Activated CD4-positive, alpha-beta memory T cell treated with anti-CD3 and anti-CD28 coated beads for 36 hours (primary cell): Measurements from ENCODE around the gene CACNA2D1. TPM values are rescaled to one million over a fixed set of nuclear protein-coding genes. Genes with fewer than 3 reads are reported as not detected.

Experiments
- CTCF ChIA-PET: fragments of 350-600 bp; sonication (Branson Sonifier 250); formaldehyde crosslinking; loops from one replicate; lab custom pipeline; 2021; ENCODE audit warnings: antibody characterized with exemption, inconsistent platforms; lab: Charles Lee
- POLR2A ChIA-PET: fragments of 350-600 bp; sonication (Branson Sonifier 250); formaldehyde crosslinking; loops from one replicate; lab custom pipeline; 2021; ENCODE audit warnings: antibody characterized with exemption; lab: Charles Lee
- DNase-seq: peaks from one replicate; pipeline ENCODE4 v3.0.0-alpha.2; 2020
- H3K27ac Mint-ChIP-seq: one replicate; pipeline ENCODE4 v1.8.0; 2021; ENCODE audit warnings: mixed read lengths
- H3K27me3 Mint-ChIP-seq: one replicate; pipeline ENCODE4 v1.8.0; 2021; ENCODE audit warnings: mixed read lengths
- H3K36me3 Mint-ChIP-seq: one replicate; pipeline ENCODE4 v1.8.0; 2021; ENCODE audit warnings: mixed read lengths
- H3K4me1 Mint-ChIP-seq: one replicate; pipeline ENCODE4 v1.8.0; 2021; ENCODE audit warnings: low read depth, mixed read lengths
- H3K4me3 Mint-ChIP-seq: one replicate; pipeline ENCODE4 v1.8.0; 2021; ENCODE audit warnings: mild to moderate bottlenecking, mixed read lengths
- H3K9me3 Mint-ChIP-seq: one replicate; pipeline ENCODE4 v1.8.0; 2021; ENCODE audit warnings: mixed read lengths
- intact Hi-C: fragments of 100-400 bp; cut with micrococcal nuclease; formaldehyde crosslinking; loops from one replicate; pipeline ENCODE4 v1.15.1; 2023
- total RNA-seq, 2 experiments: library from RNA; stranded (reverse); gene quantifications; one replicate each; pipeline ENCODE4 v1.2.3, GENCODE V29; 2021

The CACNA2D1 gene
- total RNA-seq, 2 experiments from 2014 or later, result not detected

- no peak for DNase-seq
- POLR2A ChIA-PET, result no interaction called here
- Mint-ChIP-seq H3K4me1 (no peaks in the 10 kb centered on the region), H3K27ac (no peak overlapping the region), H3K4me3 (no peak overlapping the region), H3K36me3 (no peaks in the 10 kb centered on the region), H3K27me3 (no peaks in the 10 kb centered on the region), H3K9me3 (peaks cover 5% of the 10 kb centered on the region)
- intact Hi-C loops, result no loop called here
- CTCF ChIA-PET, result no interaction called here
Measured at GRCh38 chr7:82430500-82431465, 12.8 kb downstream of the CACNA2D1 start.

- POLR2A ChIA-PET, result no interaction called here
- intact Hi-C loops, result no loop called here
- Mint-ChIP-seq H3K27me3 (no peaks in the 10 kb centered on the region), H3K4me3 (no peak overlapping the region), H3K36me3 (no peaks in the 10 kb centered on the region), H3K9me3 (peaks cover 5% of the 10 kb centered on the region), H3K4me1 (no peaks in the 10 kb centered on the region), H3K27ac (no peak overlapping the region)
- CTCF ChIA-PET, result no interaction called here
- no peak for DNase-seq
Measured at GRCh38 chr7:82429408-82429807, 14.2 kb downstream of the CACNA2D1 start.

- Mint-ChIP-seq H3K27ac (no peak overlapping the region), H3K9me3 (peaks cover 5% of the 10 kb centered on the region), H3K36me3 (no peaks in the 10 kb centered on the region), H3K27me3 (no peaks in the 10 kb centered on the region), H3K4me1 (no peaks in the 10 kb centered on the region), H3K4me3 (no peak overlapping the region)
- ChIA-PET CTCF (no interaction called here), POLR2A (no interaction called here)
- DNase-seq, result no peak
- intact Hi-C loops, result no loop called here
Measured at GRCh38 chr7:82428186-82428961, 15.2 kb downstream of the CACNA2D1 start.

- Mint-ChIP-seq H3K4me1 (no peaks in the 10 kb centered on the region), H3K36me3 (no peaks in the 10 kb centered on the region), H3K27ac (no peak overlapping the region), H3K4me3 (no peak overlapping the region), H3K27me3 (no peaks in the 10 kb centered on the region), H3K9me3 (peaks cover 4% of the 10 kb centered on the region)
- CTCF ChIA-PET, result no interaction called here
- no peak for DNase-seq
- POLR2A ChIA-PET, result no interaction called here
- intact Hi-C loops, result no loop called here
Measured at GRCh38 chr7:82423446-82423845, 20.1 kb downstream of the CACNA2D1 start.

GRCh38 chr7:82419200-82419599, 24.4 kb downstream of the CACNA2D1 start:
- DNase-seq, result no peak
- Mint-ChIP-seq H3K9me3 (peaks cover 14% of the 10 kb centered on the region), H3K27ac (no peak overlapping the region), H3K36me3 (no peaks in the 10 kb centered on the region), H3K27me3 (no peaks in the 10 kb centered on the region), H3K4me3 (no peak overlapping the region), H3K4me1 (no peaks in the 10 kb centered on the region)
- intact Hi-C loops, result no loop called here
- POLR2A ChIA-PET, result no interaction called here
- CTCF ChIA-PET, result no interaction called here

DNA sequence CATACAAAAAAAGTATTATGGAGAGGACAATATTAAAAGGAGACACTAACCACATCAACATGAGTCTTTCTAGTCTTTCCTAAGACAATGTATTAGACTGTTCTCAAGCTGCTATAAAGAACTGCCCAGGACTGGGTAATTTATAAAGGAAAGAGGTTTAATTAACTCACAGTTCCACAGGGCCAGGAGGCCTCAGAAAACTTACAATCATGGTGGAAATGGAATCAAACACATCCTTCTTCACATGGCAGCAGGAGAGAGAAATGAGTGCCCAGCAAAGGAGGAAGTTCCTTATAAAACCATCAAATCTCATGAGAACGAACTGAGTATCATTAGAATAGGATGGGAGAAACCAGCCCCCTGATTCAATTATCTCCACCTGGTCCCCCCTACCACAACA, 25.7 kb downstream of the CACNA2D1 start:
- ChIA-PET POLR2A (no interaction called here), CTCF (no interaction called here)
- intact Hi-C loops, result no loop called here
- no peaks in the 10 kb centered on the region for H3K36me3 Mint-ChIP-seq
- no peaks in the 10 kb centered on the region for H3K27me3 Mint-ChIP-seq
- H3K9me3 Mint-ChIP-seq, result peaks cover 14% of the 10 kb centered on the region
- H3K4me3 Mint-ChIP-seq, result no peak overlapping the region
- DNase-seq, result no peak
- H3K4me1 Mint-ChIP-seq, result no peaks in the 10 kb centered on the region
- H3K27ac Mint-ChIP-seq, result no peak overlapping the region

DNA sequence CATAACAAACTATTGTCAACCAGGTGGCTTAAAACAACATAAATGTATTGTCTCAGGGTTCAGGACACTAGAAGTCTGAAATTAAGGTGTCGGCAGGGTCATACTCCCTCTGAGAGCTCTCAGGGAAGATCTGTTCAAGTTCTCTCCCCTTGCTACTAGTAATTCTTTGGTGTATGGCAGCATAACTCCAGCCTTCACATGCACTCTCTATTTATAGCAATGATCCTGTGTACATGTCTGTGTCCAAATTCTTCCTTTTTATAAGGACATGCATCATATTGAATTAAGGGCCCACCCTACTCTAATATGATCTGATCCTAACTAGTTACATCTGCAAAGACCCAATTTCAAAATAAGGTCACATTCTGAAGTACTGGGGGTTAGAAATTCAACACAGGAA, 27.2 kb downstream of the CACNA2D1 start:
- intact Hi-C loops, result no loop called here
- H3K4me1 Mint-ChIP-seq, result no peaks in the 10 kb centered on the region
- ChIA-PET POLR2A (no interaction called here), CTCF (no interaction called here)
- no peaks in the 10 kb centered on the region for H3K27me3 Mint-ChIP-seq
- H3K9me3 Mint-ChIP-seq, result peaks cover 12% of the 10 kb centered on the region
- H3K36me3 Mint-ChIP-seq, result no peaks in the 10 kb centered on the region
- H3K27ac Mint-ChIP-seq, result no peak overlapping the region
- no peak for DNase-seq
- no peak overlapping the region for H3K4me3 Mint-ChIP-seq

DNA sequence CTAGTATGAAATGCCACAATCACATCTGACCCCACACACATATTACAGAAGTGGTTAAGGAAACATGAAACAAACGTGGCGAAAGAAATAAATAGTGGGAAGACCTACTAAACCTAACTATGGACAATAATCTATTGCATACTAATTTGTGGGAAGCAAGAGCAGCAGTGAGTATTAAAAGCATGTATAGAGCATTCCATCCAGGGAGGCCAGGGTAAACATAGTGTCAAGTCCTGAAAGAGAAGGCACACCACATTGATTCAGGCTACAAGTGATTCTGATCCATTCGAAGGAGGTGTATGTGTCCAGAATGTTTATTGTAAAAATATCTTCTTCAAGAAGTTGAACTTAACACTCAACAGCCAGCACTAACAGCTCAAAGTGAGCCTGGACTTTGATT, 29.2 kb downstream of the CACNA2D1 start:
- POLR2A ChIA-PET, result no interaction called here
- no peak overlapping the region for H3K4me3 Mint-ChIP-seq
- no peaks in the 10 kb centered on the region for H3K36me3 Mint-ChIP-seq
- no peaks in the 10 kb centered on the region for H3K27me3 Mint-ChIP-seq
- H3K9me3 Mint-ChIP-seq, result peaks cover 11% of the 10 kb centered on the region
- CTCF ChIA-PET, result no interaction called here
- no peaks in the 10 kb centered on the region for H3K4me1 Mint-ChIP-seq
- H3K27ac Mint-ChIP-seq, result no peak overlapping the region
- intact Hi-C loops, result no loop called here
- DNase-seq, result no peak

- CTCF ChIA-PET, result no interaction called here
- Mint-ChIP-seq H3K36me3 (no peaks in the 10 kb centered on the region), H3K27ac (no peak overlapping the region), H3K9me3 (peaks cover 14% of the 10 kb centered on the region), H3K4me3 (no peak overlapping the region), H3K27me3 (no peaks in the 10 kb centered on the region), H3K4me1 (no peaks in the 10 kb centered on the region)
- POLR2A ChIA-PET, result no interaction called here
- intact Hi-C loops, result no loop called here
- no peak for DNase-seq
Measured at GRCh38 chr7:82413237-82413636, 30.3 kb downstream of the CACNA2D1 start.

DNA sequence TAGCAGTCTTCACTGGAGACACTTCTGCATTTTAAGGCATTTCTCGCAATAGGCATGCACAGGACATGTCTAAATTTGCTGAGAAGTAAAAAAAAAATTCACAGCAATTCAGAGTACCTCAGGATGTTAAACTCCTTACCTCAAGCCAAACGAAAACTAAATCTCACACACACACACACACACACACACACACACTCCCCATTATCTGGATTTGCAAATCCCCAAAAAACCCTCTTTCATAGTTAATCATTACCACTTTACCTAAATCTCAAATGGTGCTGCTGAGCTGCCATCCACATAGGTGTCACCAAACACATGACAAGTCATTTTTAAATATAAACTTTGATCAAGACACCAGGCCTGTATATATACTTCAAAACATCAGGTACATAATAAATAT, 31.8 kb downstream of the CACNA2D1 start:
- intact Hi-C loops, result no loop called here
- H3K36me3 Mint-ChIP-seq, result no peaks in the 10 kb centered on the region
- no peaks in the 10 kb centered on the region for H3K27me3 Mint-ChIP-seq
- CTCF ChIA-PET, result no interaction called here
- H3K4me3 Mint-ChIP-seq, result no peak overlapping the region
- H3K27ac Mint-ChIP-seq, result no peak overlapping the region
- DNase-seq, result no peak
- H3K9me3 Mint-ChIP-seq, result peaks cover 10% of the 10 kb centered on the region
- POLR2A ChIA-PET, result no interaction called here
- H3K4me1 Mint-ChIP-seq, result no peaks in the 10 kb centered on the region

DNA sequence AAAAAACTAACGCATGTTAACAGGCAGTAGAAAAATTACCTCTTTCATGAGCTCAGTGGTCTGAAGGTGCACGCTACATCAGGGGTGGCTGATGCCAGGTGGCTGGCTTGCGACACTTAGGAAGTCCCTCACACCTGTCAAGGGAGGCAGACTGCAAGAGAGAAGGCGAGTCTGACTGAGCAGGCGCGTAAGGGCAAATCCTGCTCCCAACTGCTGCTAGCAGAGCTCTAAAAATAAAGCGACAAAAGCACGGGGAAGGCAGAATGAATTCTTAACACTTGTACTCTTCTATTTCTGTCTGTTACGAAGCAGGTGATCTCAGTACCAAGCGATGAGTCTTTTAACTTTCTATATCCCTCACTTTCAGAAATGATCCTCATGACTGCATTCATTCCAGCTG, 33.1 kb downstream of the CACNA2D1 start:
- Mint-ChIP-seq H3K9me3 (peaks cover 11% of the 10 kb centered on the region), H3K4me3 (no peak overlapping the region), H3K27ac (no peak overlapping the region), H3K27me3 (no peaks in the 10 kb centered on the region), H3K4me1 (no peaks in the 10 kb centered on the region), H3K36me3 (no peaks in the 10 kb centered on the region)
- intact Hi-C loops, result no loop called here
- ChIA-PET POLR2A (no interaction called here), CTCF (no interaction called here)
- DNase-seq, result no peak

GRCh38 chr7:82406937-82407336, 36.6 kb downstream of the CACNA2D1 start:
- Mint-ChIP-seq H3K9me3 (peaks cover 13% of the 10 kb centered on the region), H3K4me3 (no peak overlapping the region), H3K36me3 (no peaks in the 10 kb centered on the region), H3K4me1 (no peaks in the 10 kb centered on the region), H3K27ac (no peak overlapping the region), H3K27me3 (no peaks in the 10 kb centered on the region)
- ChIA-PET CTCF (no interaction called here), POLR2A (no interaction called here)
- DNase-seq, result no peak
- intact Hi-C loops, result no loop called here
